Neural progenitor cell (in vitro differentiated cells): Measurements from ENCODE around the gene KDM8.

Source experiments
- EZH2 ChIP-seq: fragments of 200-600 bp; sonication (generic); IDR thresholded peaks from 2 replicates; pipeline ENCODE4 v1.6.1; 2017; ENCODE audit warnings: antibody characterized with exemption, mild to moderate bottlenecking, moderate library complexity
- EZH2phosphoT487 ChIP-seq: fragments of 200-600 bp; sonication (generic); IDR thresholded peaks from 2 replicates; pipeline ENCODE4 v1.6.1; 2017; ENCODE audit warnings: antibody characterized with exemption

GRCh38 chr16:27205423-27206065, 2.2 kb downstream of the KDM8 start:
- TF ChIP-seq EZH2phosphoT487 (no peak), EZH2 (no peak)
